GM21360 (cell line): ENCODE data around the gene SLC25A23.
"Not testable (repeated sequence)": the region's sequence is repeated elsewhere in the genome, so short reads cannot be mapped to it uniquely, and the experiment has no call there.

ENCODE experiments used
- ATAC-seq: cut with Tn5 transposase; IDR thresholded peaks from one replicate; pipeline ENCODE4 v1.9.1; 2021; ENCODE audit warnings: mild to moderate bottlenecking, moderate library complexity; ENCODE audit not compliant: unreplicated experiment

SLC25A23 gene

GRCh38 chr19:6406401-6406800, 53.2 kb downstream of the SLC25A23 start:
- ATAC-seq = no peak

DNA sequence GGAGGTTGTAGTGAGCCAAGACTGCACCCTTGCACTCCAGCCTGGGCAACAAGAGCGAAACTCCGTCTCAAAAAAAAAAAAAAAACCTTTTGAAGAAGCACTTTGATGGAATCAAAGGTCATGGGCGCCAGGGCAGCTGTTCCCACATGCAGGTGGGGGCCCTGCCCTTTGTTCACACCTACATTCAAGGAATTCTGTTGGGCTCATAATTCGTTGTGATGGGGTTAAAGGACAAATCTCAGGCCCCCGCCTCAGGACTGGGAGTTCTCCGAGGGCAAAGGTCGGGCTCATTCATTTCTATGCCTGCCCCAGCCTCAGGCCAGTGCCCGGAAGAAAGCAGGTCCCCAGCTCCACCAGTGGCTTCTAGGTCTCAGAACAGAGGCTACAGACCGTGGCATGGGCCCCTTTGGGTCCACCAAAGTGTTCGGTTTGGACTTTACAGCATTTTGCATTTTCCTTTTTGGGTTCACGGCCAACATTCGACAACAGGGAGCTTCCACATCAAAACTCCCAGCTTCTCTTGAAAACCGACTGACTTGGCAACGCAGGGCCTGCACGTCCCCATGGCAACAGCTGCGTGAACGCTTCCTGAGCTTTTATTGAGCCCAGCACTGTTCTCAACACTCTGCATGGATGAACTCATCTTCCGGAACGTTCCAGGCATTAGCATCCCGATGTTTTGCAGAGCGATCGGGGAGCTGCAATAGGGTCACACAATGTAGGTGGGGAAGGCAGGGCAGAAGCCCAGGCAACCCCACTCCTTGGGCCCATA, 56.6 kb downstream of the SLC25A23 start:
- ATAC-seq = no peak

DNA sequence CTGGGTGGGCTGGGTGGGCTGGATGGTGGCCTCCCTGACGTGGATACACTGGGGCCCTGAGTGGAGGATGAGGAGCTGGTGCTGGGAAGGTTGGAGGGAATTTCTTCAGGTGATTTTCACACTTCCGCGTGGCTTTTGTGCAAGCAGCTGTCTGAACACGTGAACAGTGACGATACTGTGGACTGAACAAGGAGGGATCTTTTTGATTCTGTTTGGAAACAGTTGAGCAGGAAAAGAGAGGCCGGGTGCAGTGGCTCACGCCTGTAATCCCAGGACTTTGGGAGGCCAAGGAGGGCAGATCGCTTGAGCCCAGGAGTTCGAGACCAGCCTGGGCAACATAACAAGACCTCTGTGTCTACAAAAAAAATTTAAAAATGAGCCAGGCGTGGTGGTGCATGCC, 57.5 kb downstream of the SLC25A23 start:
- no peak for ATAC-seq

GRCh38 chr19:6400062-6400944, 59.3 kb downstream of the SLC25A23 start:
- not testable (repeated sequence) for ATAC-seq

- no peak for ATAC-seq
Observed at GRCh38 chr19:6396305-6396704, 63.3 kb downstream of the SLC25A23 start.

DNA sequence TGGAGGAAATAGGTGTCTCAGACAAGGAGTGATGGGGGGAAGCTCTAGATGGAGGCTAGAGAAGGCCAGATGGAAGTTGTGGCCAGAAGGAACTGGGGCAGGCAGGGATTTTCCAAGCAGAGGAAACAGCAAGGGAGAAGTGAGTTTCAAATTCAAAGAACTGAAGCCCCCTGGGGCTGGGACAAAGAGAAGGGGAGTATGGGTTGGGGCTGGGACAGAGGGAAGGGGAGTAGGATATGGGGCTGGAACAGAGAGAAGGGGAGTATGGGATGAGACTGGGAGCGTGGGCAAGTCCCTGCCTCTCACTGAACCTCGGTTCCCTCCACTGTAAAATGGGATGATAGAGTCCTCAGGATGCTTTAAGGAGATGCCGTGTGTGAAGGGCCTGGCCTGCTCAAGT, 64.8 kb downstream of the SLC25A23 start:
- ATAC-seq = no peak

- peak; percentile 23 for ATAC-seq
Observed at GRCh38 chr19:6393983-6394412, 65.6 kb downstream of the SLC25A23 start.

DNA sequence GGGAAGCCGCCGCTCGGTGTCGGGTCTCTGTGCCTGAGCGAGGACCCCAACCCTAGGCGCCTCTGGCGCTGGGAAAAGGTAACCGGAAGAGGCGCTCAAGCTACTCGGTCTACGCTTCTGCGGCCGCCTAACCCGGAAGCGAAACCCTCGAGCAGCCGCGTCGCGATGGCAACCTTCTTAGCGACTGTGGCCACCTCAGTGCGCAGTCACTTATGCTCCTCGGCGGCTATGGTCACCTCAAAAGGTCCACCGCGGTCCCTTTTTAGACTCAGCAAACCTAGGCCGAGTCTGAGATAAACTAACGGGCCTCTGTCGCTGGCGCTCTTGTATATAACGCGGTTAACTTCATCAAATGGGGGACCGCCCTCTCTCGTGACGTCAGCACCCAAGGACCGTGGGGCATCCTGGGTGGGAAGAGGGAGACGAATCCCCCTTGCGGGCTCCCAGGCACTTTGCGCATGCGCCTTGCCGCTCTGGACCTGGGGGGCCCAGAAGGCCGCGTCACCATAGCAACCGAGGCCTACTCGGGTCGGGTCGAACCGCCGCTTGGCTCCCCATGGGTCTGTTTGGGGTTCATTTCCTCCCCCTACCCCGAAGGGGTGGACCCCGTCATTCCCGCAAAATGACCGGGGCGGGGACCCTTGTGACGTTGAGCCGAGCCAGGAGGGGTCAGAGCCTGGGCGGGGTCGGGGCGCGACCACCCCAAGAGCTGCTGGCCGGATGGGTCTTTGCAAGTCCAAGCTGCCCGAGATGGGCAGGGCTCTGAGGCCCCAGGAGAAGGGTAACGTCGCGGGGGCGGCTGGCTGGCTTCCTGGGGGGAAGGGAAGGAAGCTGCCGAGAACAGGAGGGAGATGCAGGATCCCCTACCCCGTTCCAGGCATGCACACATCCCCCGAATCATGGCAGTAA, 66.3 kb downstream of the SLC25A23 start, which contains the start of gene GTF2F1:
GTF2F1 (minus strand) TSS at position 91 of the 909 bp plus-strand sequence. CDS start 169 bp downstream, outside the sequence.
- peak; percentile 68 for ATAC-seq

DNA sequence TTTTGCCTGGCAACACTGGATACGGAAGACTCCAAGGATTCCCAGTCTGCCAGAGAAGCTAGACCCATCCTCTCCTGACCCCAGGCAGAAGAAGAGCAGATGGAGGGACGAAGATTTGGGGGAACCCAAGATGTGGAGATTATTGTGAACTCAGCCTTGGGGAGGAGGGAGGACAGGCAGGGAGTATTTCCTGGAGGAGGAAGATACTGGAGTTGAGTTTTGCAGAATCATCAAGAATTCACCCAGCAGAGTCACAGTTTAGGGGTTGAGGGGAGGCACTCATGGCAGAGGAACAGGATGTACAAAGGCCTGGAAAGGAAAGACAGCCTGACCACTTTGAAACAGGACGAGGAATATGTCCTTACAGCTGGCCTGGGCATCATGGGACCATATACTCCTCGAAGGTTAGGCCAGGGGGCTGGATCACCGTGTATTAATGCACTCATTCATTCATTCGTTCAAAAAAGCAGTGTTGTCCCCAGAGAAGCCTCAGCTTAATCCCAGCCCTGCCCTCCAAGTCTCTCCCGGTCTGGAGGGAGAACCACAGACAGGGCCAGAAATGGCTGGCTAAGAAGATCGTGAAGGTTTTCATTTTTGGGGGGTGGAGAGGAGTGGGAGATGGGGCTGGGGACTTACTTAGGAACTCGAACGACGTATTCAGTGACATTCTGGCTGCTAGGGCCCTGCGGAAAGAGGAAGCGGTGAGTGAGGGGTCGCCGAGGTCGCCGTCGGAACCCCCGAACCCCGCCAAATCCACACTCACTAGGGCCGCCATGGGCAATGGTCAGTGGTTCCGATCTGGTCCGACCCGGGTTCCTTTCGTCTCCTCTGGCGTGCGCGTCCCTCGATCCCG, 67.1 kb downstream of the SLC25A23 start:
- ATAC-seq = no peak
